H9 (cell line): ENCODE measurements around the gene STRIT1. TPM values are rescaled to one million over a fixed set of nuclear protein-coding genes. Genes with fewer than 3 reads are reported as not detected.

ENCODE experiments used
- DNase-seq: peaks from one replicate; pipeline ENCODE4 v3.0.0-alpha.2; 2017
- H2AFZ ChIP-seq: one replicate; pipeline ENCODE4 v1.6.1; 2013; ENCODE audit warnings: mild to moderate bottlenecking, low read length, control low read depth, moderate library complexity
- H2AK5ac ChIP-seq: 2 replicates; pipeline ENCODE4 v1.6.1; 2013; ENCODE audit warnings: low read length, control low read depth, mixed read lengths; ENCODE audit not compliant: insufficient read length
- H2BK120ac ChIP-seq: one replicate; pipeline ENCODE4 v1.6.1; 2013; ENCODE audit warnings: low read depth, mild to moderate bottlenecking, low read length, control low read depth, inconsistent platforms; ENCODE audit not compliant: poor library complexity, severe bottlenecking
- H2BK12ac ChIP-seq: 2 replicates; pipeline ENCODE4 v1.6.1; 2013; ENCODE audit warnings: low read length, control low read depth, mixed read lengths, low read depth; ENCODE audit not compliant: insufficient read length
- H2BK15ac ChIP-seq: 2 replicates; pipeline ENCODE4 v1.6.1; 2013; ENCODE audit warnings: low read depth, low read length, control low read depth
- H2BK20ac ChIP-seq: one replicate; pipeline ENCODE4 v1.6.1; 2013; ENCODE audit warnings: low read depth, mild to moderate bottlenecking, low read length, control low read depth, inconsistent platforms; ENCODE audit not compliant: poor library complexity, severe bottlenecking
- H2BK5ac ChIP-seq: 2 replicates; pipeline ENCODE4 v1.6.1; 2013; ENCODE audit warnings: low read length, control low read depth, mixed read lengths; ENCODE audit not compliant: insufficient read length
- H3K14ac ChIP-seq: 2 replicates; pipeline ENCODE4 v1.6.1; 2013; ENCODE audit warnings: low read length, control low read depth; ENCODE audit not compliant: insufficient read depth
- H3K18ac ChIP-seq: 2 replicates; pipeline ENCODE4 v1.6.1; 2013; ENCODE audit warnings: low read depth, mild to moderate bottlenecking, mixed read lengths, low read length, control low read depth; ENCODE audit not compliant: insufficient read length
- H3K23ac ChIP-seq: 2 replicates; pipeline ENCODE4 v1.6.1; 2013; ENCODE audit warnings: low read length, control low read depth, mixed read lengths, low read depth; ENCODE audit not compliant: insufficient read length
- H3K23me2 ChIP-seq: 2 replicates; pipeline ENCODE4 v1.6.1; 2013; ENCODE audit warnings: low read depth, mild to moderate bottlenecking, mixed read lengths, low read length, control low read depth; ENCODE audit not compliant: insufficient read length, poor library complexity, severe bottlenecking
- H3K27ac ChIP-seq: 2 replicates; pipeline ENCODE4 v1.5.1; 2013; ENCODE audit warnings: low read length, control low read depth, mixed read lengths, low read depth; ENCODE audit not compliant: insufficient read length
- H3K27me3 ChIP-seq: 2 replicates; pipeline ENCODE4 v1.6.1; 2013; ENCODE audit warnings: low read length, control low read depth, inconsistent platforms; ENCODE audit not compliant: insufficient read depth
- H3K4ac ChIP-seq: 2 replicates; pipeline ENCODE4 v1.6.1; 2013; ENCODE audit warnings: low read depth, mild to moderate bottlenecking, control low read depth, inconsistent platforms, low read length, moderate library complexity
- H3K4me1 ChIP-seq: 2 replicates; pipeline ENCODE4 v1.6.1; 2013; ENCODE audit warnings: low read length, control low read depth, inconsistent platforms; ENCODE audit not compliant: insufficient read depth
- H3K4me2 ChIP-seq: 2 replicates; pipeline ENCODE4 v1.6.1; 2013; ENCODE audit warnings: low read length, control low read depth, mixed read lengths; ENCODE audit not compliant: insufficient read length, insufficient read depth
- H3K56ac ChIP-seq: 2 replicates; pipeline ENCODE4 v1.6.1; 2013; ENCODE audit warnings: low read depth, mild to moderate bottlenecking, mixed read lengths, low read length, control low read depth; ENCODE audit not compliant: insufficient read length
- H3K79me1 ChIP-seq: 2 replicates; pipeline ENCODE4 v1.6.1; 2013; ENCODE audit warnings: low read depth, mild to moderate bottlenecking, moderate library complexity, low read length, control low read depth, inconsistent platforms; ENCODE audit not compliant: insufficient read depth, poor library complexity, severe bottlenecking
- H3K79me2 ChIP-seq: 2 replicates; pipeline ENCODE4 v1.6.1; 2013; ENCODE audit warnings: low read length, control low read depth, inconsistent platforms; ENCODE audit not compliant: insufficient read depth
- H3K9ac ChIP-seq: 2 replicates; pipeline ENCODE4 v1.6.1; 2013; ENCODE audit warnings: low read length, control low read depth, mixed read lengths; ENCODE audit not compliant: insufficient read length; ENCODE audit errors: extremely low read depth
- H3K9me3 ChIP-seq: one replicate; pipeline ENCODE4 v1.6.1; 2013; ENCODE audit warnings: low read depth, low read length, inconsistent platforms; ENCODE audit not compliant: control insufficient read depth
- H3T11ph ChIP-seq: one replicate; pipeline ENCODE4 v1.6.1; 2013; ENCODE audit warnings: mild to moderate bottlenecking, low read length, control low read depth, inconsistent platforms
- H4K20me1 ChIP-seq: one replicate; pipeline ENCODE4 v1.6.1; 2013; ENCODE audit not compliant: control insufficient read depth, insufficient read length, insufficient read depth
- H4K5ac ChIP-seq: 2 replicates; pipeline ENCODE4 v1.6.1; 2013; ENCODE audit warnings: low read depth, mild to moderate bottlenecking, mixed read lengths, low read length, control low read depth; ENCODE audit not compliant: insufficient read length
- H4K8ac ChIP-seq: replicated peaks from 2 replicates; pipeline ENCODE4 v1.6.1; 2013; ENCODE audit warnings: low read length, control low read depth, mixed read lengths, low read depth; ENCODE audit not compliant: insufficient read length
- H4K91ac ChIP-seq: 2 replicates; pipeline ENCODE4 v1.6.1; 2013; ENCODE audit warnings: low read depth, mild to moderate bottlenecking, moderate library complexity, mixed read lengths, low read length, control low read depth; ENCODE audit not compliant: insufficient read length
- H3K27ac Mint-ChIP-seq, 3 experiments: 2 replicates in 2 of 3; 3 replicates in 1 of 3; pipeline ENCODE4 v1.8.0; 2020 to 2021; ENCODE audit warnings: mixed read lengths in 3 of 3, mild to moderate bottlenecking in 1 of 3, moderate library complexity in 1 of 3
- H3K27me3 Mint-ChIP-seq: 2 replicates; pipeline ENCODE4 v1.8.0; 2021; ENCODE audit warnings: low read depth, mild to moderate bottlenecking, moderate library complexity, mixed read lengths
- H3K36me3 Mint-ChIP-seq, 3 experiments: 2 replicates in 2 of 3; 3 replicates in 1 of 3; pipeline ENCODE4 v1.8.0; 2020 to 2021; ENCODE audit warnings: low read depth in 3 of 3, mixed read lengths in 3 of 3; ENCODE audit not compliant: insufficient read depth in 1 of 3
- H3K4me1 Mint-ChIP-seq, 2 experiments: 2 replicates each; pipeline ENCODE4 v1.8.0; 2020; ENCODE audit warnings: mixed read lengths in 2 of 2
- H3K4me3 Mint-ChIP-seq, 2 experiments: 2 replicates in 1 of 2; 3 replicates in 1 of 2; pipeline ENCODE4 v1.8.0; 2020 to 2021; ENCODE audit warnings: mild to moderate bottlenecking in 2 of 2, mixed read lengths in 2 of 2, moderate library complexity in 1 of 2
- H3K9me3 Mint-ChIP-seq, 2 experiments: 2 replicates in 1 of 2; 3 replicates in 1 of 2; pipeline ENCODE4 v1.8.0; 2020; ENCODE audit warnings: mild to moderate bottlenecking in 2 of 2, mixed read lengths in 2 of 2, moderate library complexity in 1 of 2
- CTCF ChIP-seq: fragments of 200-600 bp; sonication (generic); conservative IDR thresholded peaks from 3 replicates; pipeline ENCODE4 v1.8.0; 2021; ENCODE audit warnings: antibody characterized with exemption, mild to moderate bottlenecking
- total RNA-seq: library from RNA; stranded (reverse); gene quantifications from 2 replicates; pipeline ENCODE4 v1.2.1, GENCODE V29; 2021

STRIT1 gene
- total RNA-seq, 1 experiment from 2014 or later: not detected

- H3T11ph ChIP-seq: no peak overlapping the region
- H3K4me1 ChIP-seq: no peaks in the 10 kb centered on the region
- no peak overlapping the region for H3K23ac ChIP-seq
- Mint-ChIP-seq H3K4me1 (peaks cover 2 to 7% of the 10 kb centered on the region in 2 experiments; a peak in 3 of 4 replicates), H3K27me3 (no peaks in the 10 kb centered on the region), H3K4me3 (no peak overlapping the region), H3K27ac (no peak overlapping the region), H3K9me3 (no peaks in the 10 kb centered on the region), H3K36me3 (no peaks in the 10 kb centered on the region)
- no peaks in the 10 kb centered on the region for H3K79me1 ChIP-seq
- no peak overlapping the region for H3K4ac ChIP-seq
- no peaks in the 10 kb centered on the region for H3K27me3 ChIP-seq
- no peak overlapping the region for H3K9ac ChIP-seq
- H3K23me2 ChIP-seq: no peaks in the 10 kb centered on the region
- H3K9me3 ChIP-seq: no peaks in the 10 kb centered on the region
- H3K27ac ChIP-seq: no peak overlapping the region
- no peak overlapping the region for H4K8ac ChIP-seq
- H4K20me1 ChIP-seq: no peaks in the 10 kb centered on the region
- no peak overlapping the region for H4K5ac ChIP-seq
- no peak overlapping the region for H3K4me2 ChIP-seq
- no peak overlapping the region for H3K14ac ChIP-seq
- DNase-seq: no peak
- no peak overlapping the region for H2BK5ac ChIP-seq
- H4K91ac ChIP-seq: no peak overlapping the region
- H3K18ac ChIP-seq: no peak overlapping the region
- no peak overlapping the region for H2AFZ ChIP-seq
- H2BK15ac ChIP-seq: no peak overlapping the region
- H2AK5ac ChIP-seq: no peak overlapping the region
- H3K56ac ChIP-seq: no peak overlapping the region
- no peak overlapping the region for H2BK20ac ChIP-seq
- H2BK120ac ChIP-seq: no peak overlapping the region
- no peak for TF ChIP-seq CTCF
- no peak overlapping the region for H2BK12ac ChIP-seq
- no peaks in the 10 kb centered on the region for H3K79me2 ChIP-seq
Measured at GRCh38 chr3:155320934-155321333, 27.5 kb upstream of the STRIT1 start.
